HG03066 (cell line): ENCODE results near the gene APOBEC2.

ENCODE experiments used
- ATAC-seq: cut with Tn5 transposase; IDR thresholded peaks from one replicate; pipeline ENCODE4 v1.9.1; 2021; ENCODE audit warnings: low read depth; ENCODE audit not compliant: unreplicated experiment

APOBEC2 gene

GRCh38 chr6:41037107-41037900, 15.7 kb upstream of the APOBEC2 start:
- ATAC-seq: no peak

DNA sequence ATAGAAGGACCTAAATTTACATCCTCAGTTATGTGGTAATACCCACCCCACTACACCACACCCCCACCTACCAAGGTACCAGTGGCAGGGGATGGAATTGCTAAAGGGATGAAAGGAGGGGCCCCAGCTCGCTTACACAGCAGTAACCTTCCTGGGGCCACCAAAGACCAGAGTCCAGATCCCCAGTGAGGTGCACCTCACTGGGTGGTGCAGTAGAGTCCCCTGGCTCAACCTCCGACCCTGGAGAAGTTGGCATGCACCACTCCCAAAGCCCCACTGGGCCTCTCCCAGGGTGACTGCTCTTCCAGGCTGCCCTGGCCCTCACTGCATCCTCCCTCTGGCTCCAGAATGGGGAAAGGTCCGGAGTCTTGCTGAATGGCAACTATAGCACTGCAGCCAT, 14.8 kb upstream of the APOBEC2 start:
- no peak for ATAC-seq

DNA sequence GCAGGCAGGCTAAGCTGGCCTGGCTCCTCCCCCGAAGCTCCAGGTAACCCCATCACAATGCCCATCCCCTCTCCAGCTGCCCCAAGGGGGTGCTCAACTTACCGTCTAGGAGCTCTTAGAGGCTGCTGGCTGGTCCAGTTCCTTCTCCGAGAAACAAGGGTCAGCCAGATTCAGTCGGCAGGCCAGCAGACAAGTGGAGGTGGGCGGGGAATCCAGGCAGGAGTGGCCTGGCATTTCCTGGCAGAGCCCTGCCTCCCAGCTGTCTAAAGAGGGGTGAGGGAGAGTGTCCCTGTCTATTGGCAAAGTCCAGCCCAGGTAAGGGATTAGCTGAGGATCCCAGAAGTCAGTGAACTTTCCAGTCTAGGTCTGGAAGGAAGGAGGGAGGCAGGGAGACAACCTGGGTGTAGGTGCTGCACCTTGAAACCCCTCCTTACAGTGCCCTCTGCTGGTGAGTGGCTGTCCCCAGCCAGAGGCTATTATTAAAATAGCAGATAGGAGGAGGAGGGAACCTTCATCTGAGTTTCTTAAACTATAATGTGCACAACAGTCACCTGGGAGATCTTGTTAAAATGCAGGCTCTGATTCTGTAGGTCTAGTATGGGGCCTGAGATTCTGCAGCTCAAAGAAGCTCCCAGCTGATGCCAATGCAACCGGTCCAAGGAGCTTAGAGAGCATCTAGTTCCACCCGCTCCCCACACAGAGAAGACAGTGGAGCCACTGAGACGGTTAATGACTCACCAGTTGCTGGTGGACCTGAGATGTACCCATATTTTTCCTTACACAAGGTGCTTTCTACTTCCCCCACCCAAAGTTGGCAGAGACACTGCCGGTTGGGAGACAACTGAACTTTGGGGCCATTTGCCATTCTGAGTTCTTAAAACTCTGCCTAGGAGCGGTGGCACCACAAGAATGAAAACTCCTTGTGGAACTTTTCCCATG, 13.7 kb upstream of the APOBEC2 start, which contains the start of gene UNC5CL:
UNC5CL (minus strand) TSS at position 162 of the 939 bp plus-strand sequence. CDS start 4,147 bp downstream, outside the sequence.
- no peak for ATAC-seq

GRCh38 chr6:41040101-41040939, 12.7 kb upstream of the APOBEC2 start:
- no peak for ATAC-seq

- ATAC-seq: no peak
Measured at GRCh38 chr6:41040940-41041536, 12.0 kb upstream of the APOBEC2 start.

DNA sequence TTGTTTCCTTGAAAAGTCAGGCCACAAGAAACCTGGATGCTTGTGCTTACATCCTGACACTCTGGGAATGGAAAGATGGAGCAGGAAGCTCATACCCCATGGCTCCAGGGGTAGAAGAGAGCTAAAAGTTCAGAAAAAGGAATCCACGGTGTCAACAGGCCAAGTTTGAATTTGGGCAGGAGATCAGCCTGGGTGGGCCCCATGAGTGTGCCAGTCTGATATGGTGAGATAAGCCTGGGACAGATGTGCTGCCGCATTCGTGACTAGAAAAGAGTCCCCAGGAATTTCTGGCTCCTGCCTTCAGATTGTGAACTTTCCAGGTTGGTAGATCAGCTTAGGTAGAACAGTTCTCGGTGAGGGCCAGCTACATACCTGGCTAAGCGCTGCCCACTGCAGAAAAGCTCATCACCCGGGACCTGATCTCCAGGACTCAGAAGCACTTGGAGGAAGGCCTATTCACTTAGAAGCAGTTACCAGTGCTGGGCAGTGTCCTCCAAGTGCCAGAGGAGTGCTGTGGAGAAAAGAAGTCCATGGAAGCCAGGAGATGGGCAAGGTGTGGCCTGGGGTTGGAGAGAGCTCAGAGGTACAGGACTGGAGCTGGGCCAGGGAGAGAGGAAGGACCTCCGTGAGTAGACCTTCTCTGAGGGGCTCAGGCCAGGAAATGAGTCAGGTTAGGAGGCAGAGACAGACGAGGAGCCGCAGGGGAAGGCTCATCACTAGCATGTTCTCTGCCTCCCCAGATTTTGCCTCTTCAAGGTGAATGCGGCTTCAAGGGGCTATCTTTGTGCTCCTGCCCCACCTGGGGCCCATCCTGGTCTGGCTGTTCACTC, 10.6 kb upstream of the APOBEC2 start, which contains the start of gene TSPO2:
TSPO2 (plus strand) TSS at position 242 of the 830 bp plus-strand sequence; CDS start at position 761, 519 bp downstream.
- ATAC-seq: no peak

DNA sequence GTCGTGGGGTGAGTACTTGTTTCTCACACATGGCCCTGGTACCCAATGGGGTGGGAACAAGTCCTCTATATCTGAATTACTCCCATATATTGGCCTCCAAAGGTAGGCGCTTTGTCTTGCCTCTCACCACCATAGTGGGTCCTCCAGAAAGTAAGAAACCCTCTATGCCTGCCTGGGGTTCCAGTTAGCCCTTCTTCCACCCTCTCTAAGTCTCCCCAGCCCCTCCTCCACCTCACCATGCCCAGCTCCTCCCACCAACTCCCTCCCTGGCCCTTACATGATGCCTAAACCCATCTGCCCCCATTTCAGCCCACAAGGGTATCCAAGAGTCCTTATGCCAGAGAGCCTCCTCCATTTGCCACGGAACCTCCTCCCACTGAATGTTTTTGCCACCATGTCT, 9.9 kb upstream of the APOBEC2 start:
- no peak for ATAC-seq

DNA sequence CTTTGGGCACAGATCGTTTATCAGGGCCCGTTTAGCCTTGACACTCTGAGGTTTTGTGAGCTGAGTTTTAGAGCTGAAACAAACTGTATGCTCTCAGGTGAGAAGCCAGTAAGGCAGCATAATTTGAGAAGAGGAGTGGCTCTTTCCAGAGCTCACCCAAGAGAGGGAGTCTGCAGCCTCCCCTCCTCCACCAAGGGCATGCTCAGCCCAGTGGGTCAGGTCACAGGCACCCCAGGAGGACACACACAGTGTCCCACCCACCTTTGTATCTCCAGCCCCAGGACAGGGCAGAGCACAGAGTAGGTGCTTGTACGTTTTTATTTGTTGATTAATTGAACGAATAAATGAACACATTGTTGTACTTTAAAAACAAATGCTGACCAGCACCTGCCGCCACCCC, 7.3 kb upstream of the APOBEC2 start:
- no peak for ATAC-seq

DNA sequence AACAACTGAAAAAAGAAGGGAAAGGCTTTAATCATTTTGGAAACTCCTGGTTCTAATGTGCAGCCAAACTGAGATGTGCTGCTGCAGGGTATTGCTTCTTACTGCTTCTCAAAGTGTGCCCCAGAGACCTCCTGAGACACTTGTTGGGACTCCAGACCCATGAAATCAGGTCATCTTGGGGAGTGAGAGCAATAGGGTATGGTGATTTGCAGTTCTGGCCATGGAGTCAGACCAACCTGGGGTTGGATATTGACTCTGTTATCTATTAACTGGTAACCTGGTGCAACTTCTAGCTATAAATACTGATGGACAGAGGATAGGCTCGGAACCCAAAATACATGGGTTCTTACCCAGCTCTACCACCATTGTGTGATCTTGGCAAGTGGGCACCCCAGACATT, 6.9 kb upstream of the APOBEC2 start:
- no peak for ATAC-seq

DNA sequence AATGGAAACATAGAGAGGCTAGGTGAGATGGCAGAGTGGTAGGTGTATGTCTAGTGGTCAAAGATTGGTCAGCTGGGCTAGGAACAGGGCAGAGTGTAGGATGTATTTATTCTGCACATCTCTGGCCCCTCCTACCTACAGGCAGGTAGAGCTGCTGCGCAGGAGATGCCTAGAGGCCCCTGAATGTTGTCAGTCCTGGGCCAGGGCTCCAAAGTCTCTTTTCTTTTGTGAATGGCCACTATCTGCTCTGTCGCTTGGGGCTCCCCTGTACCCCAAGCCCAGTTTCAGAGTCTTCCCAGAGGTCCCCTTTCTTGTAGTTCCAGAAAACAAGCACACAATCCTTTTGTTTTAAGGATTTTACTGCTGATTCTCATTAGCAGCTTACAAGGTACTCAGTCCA, 5.7 kb upstream of the APOBEC2 start:
- no peak for ATAC-seq

DNA sequence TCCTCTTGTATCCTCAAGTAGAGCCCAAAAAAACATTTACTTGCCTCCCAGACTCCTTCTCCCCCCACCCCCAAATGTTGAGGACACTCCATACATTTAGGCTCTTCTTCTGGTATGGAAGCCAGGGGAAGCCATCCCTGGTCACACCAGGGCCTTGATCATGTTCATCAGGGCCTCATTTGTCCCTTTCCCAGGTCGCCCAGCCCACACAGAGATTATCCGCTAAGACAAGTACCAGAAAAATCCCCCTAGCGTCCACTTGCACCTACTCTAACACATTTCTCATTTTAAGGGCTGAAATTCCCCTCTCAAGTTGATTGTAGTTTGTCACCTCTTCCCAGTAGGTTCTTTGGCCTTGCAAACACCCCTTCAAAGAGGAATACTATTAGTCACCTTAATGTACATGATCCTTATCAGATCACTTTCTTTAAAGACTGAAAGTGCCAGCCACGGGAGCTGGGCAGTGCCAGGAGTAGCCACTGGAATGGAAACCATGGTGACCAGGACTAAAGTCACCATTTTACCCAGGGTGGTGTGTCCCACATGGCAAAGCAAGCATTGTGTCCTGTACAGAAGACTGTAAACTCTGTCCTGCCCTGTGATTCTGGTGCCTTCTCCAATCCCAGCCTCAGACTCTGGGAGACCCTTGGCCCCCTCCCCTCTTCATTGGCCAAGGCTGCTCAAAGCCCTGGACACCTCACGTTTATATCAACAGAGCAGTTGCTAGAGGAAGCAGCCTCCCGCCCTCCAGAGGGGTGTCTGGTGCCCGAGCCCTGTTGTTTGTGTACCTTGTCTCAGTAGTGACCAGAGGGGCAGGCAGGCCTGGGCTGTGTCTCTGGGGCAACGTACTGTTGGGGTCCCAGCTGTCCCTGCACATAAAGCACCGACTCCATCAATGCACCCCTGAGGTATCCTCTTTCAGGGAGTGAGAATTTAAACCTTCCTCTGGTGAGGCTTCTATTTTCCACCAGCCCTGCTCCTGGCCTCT, 5.0 kb upstream of the APOBEC2 start:
- ATAC-seq: no peak

- ATAC-seq: no peak
Measured at GRCh38 chr6:41049521-41049920, 3.5 kb upstream of the APOBEC2 start.

DNA sequence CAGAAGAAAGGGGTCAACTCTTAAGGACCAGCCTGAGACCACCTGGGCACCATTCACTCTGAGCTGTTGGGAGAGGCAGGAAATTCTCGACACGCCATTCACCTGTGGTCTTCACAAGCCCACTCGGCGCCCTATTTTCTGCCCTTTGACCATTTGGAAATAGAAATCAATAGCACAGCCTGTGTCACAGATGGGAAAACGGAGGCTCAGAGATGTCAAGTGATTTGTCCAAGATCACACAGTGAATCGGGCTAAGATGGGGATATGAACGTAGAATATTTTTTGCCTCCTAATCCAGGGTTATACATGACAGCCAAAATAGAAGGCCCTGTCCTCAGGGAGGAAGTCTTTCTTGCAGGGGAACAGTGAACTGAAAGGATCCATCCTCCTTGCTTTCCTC, 3.0 kb upstream of the APOBEC2 start:
- ATAC-seq: no peak

DNA sequence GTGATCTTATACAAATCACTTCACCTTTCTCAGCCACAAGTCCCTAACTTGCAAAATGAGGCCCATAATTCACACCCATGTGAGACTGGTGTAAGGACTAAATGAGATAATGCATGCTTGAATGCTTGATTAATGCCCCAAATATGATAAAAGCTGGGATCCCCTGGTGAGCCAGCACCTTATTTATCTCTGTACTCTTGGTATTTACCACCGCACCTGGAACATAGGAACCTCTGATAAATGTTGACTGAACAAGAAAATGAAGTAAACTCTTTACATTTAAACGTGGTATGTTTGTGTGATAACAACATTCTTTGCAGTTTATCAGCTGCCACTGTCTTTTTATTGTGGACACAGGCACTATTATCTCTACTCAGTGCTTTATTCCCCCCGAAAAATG, 2.5 kb upstream of the APOBEC2 start:
- no peak for ATAC-seq

- no peak for ATAC-seq
Measured at GRCh38 chr6:41051873-41052272, 1.1 kb upstream of the APOBEC2 start.

DNA sequence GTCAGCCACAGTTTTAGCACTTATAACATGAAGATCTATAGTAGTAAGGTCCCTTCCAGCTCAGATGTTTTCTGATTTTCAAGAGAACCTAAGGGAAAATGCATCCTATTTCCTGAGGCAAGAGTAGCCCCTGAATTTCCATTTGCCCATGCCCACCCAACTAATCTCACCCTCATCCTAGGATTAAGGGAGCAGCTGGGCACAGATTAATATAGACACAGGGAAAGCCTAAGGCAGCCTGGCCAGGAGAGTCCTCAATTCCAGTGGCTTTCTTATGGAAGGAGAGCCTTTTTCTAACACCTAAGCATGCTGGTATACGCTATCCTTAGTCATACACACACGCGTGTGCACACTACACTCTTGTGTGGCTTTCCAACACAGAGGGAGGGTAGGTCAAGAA, 1.5 kb downstream of the APOBEC2 start:
- ATAC-seq: no peak

- ATAC-seq: no peak
Measured at GRCh38 chr6:41055149-41055548, 2.1 kb downstream of the APOBEC2 start.
